ENCODE measurements around the gene NHLRC2.
"Not testable (repeated sequence)": the region's sequence is repeated elsewhere in the genome, so short reads cannot be mapped to it uniquely, and the experiment has no call there.

The NHLRC2 gene

GRCh38 chr10:113820507-113820906 is 34.0 kb upstream of the NHLRC2 start:
- H3K27me3 ChIP-seq (ENCODE audit: control insufficient read depth, insufficient read depth, low read length) = no peaks in the 10 kb centered on the region
- no peak overlapping the region for H2AFZ ChIP-seq
- H3K27ac ChIP-seq = no peak overlapping the region
- H3K4me2 ChIP-seq (ENCODE audit: low read length) = no peak overlapping the region
- no peaks in the 10 kb centered on the region for H3K36me3 ChIP-seq (ENCODE audit: control insufficient read depth, insufficient read depth, low read length)
- H3K9me3 ChIP-seq (ENCODE audit: control insufficient read depth, low read length) = no peaks in the 10 kb centered on the region
- no peaks in the 10 kb centered on the region for H3K4me1 ChIP-seq
- H3K79me2 ChIP-seq = no peaks in the 10 kb centered on the region
- H3K4me3 ChIP-seq (ENCODE audit: low read depth, low read length) = no peak overlapping the region
- no peak for TF ChIP-seq CTCF (IDR thresholded peaks at IDR 0.05)
- no peak overlapping the region for H3K9ac ChIP-seq

GRCh38 chr10:113821306-113821705 is 33.2 kb upstream of the NHLRC2 start:
- H3K27me3 ChIP-seq (ENCODE audit: control insufficient read depth, insufficient read depth, low read length); H3K9ac ChIP-seq; H3K4me3 ChIP-seq (ENCODE audit: low read depth, low read length); H3K4me2 ChIP-seq (ENCODE audit: low read length); H3K27ac ChIP-seq; H3K4me1 ChIP-seq; H3K79me2 ChIP-seq; H3K36me3 ChIP-seq (ENCODE audit: control insufficient read depth, insufficient read depth, low read length); H3K9me3 ChIP-seq (ENCODE audit: control insufficient read depth, low read length); H2AFZ ChIP-seq: not testable (repeated sequence)

GRCh38 chr10:113822174-113822573 is 32.3 kb upstream of the NHLRC2 start:
- Histone ChIP-seq H3K4me3 (ENCODE audit: low read depth, low read length) (no peak overlapping the region), H3K27me3 (ENCODE audit: control insufficient read depth, insufficient read depth, low read length) (no peaks in the 10 kb centered on the region)
- no peak for TF ChIP-seq CTCF (IDR thresholded peaks at IDR 0.05)

GRCh38 chr10:113823389-113823788 is 31.1 kb upstream of the NHLRC2 start:
- Histone ChIP-seq H3K9me3 (ENCODE audit: control insufficient read depth, low read length) (no peaks in the 10 kb centered on the region), H2AFZ (no peak overlapping the region), H3K4me3 (ENCODE audit: low read depth, low read length) (no peak overlapping the region), H3K27me3 (ENCODE audit: control insufficient read depth, insufficient read depth, low read length) (no peaks in the 10 kb centered on the region), H3K79me2 (no peaks in the 10 kb centered on the region), H3K9ac (no peak overlapping the region), H3K27ac (no peak overlapping the region), H3K4me1 (no peaks in the 10 kb centered on the region), H3K36me3 (ENCODE audit: control insufficient read depth, insufficient read depth, low read length) (no peaks in the 10 kb centered on the region), H3K4me2 (ENCODE audit: low read length) (no peak overlapping the region)
- no peak for TF ChIP-seq CTCF (IDR thresholded peaks at IDR 0.05)

More at GRCh38 chr10:113822174-113822573, 32.3 kb upstream of the NHLRC2 start:
- H3K4me2 ChIP-seq (ENCODE audit: low read length) = no peak overlapping the region
- H3K27ac ChIP-seq = no peak overlapping the region
- H3K9ac ChIP-seq = no peak overlapping the region
- H3K36me3 ChIP-seq (ENCODE audit: control insufficient read depth, insufficient read depth, low read length) = no peaks in the 10 kb centered on the region
- H3K79me2 ChIP-seq = no peaks in the 10 kb centered on the region
- no peak overlapping the region for H2AFZ ChIP-seq
- no peaks in the 10 kb centered on the region for H3K4me1 ChIP-seq
- no peaks in the 10 kb centered on the region for H3K9me3 ChIP-seq (ENCODE audit: control insufficient read depth, low read length)

GRCh38 chr10:113825791-113826190 is 28.7 kb upstream of the NHLRC2 start:
- no peak overlapping the region for H3K4me3 ChIP-seq (ENCODE audit: low read depth, low read length)

GRCh38 chr10:113828567-113828966 is 25.9 kb upstream of the NHLRC2 start:
- not testable (repeated sequence) for H3K79me2 ChIP-seq; H2AFZ ChIP-seq; H3K27ac ChIP-seq; H3K4me2 ChIP-seq (ENCODE audit: low read length); H3K27me3 ChIP-seq (ENCODE audit: control insufficient read depth, insufficient read depth, low read length); H3K36me3 ChIP-seq (ENCODE audit: control insufficient read depth, insufficient read depth, low read length); H3K9me3 ChIP-seq (ENCODE audit: control insufficient read depth, low read length); H3K4me1 ChIP-seq; H3K9ac ChIP-seq; H3K4me3 ChIP-seq (ENCODE audit: low read depth, low read length)

More at GRCh38 chr10:113825791-113826190, 28.7 kb upstream of the NHLRC2 start:
- no peaks in the 10 kb centered on the region for H3K36me3 ChIP-seq (ENCODE audit: control insufficient read depth, insufficient read depth, low read length)
- H3K27ac ChIP-seq = no peak overlapping the region
- TF ChIP-seq CTCF (IDR thresholded peaks at IDR 0.05) = no peak
- H3K79me2 ChIP-seq = no peaks in the 10 kb centered on the region
- H3K9ac ChIP-seq = no peak overlapping the region
- H3K27me3 ChIP-seq (ENCODE audit: control insufficient read depth, insufficient read depth, low read length) = no peaks in the 10 kb centered on the region
- H3K9me3 ChIP-seq (ENCODE audit: control insufficient read depth, low read length) = no peaks in the 10 kb centered on the region
- no peaks in the 10 kb centered on the region for H3K4me1 ChIP-seq
- H2AFZ ChIP-seq = no peak overlapping the region
- H3K4me2 ChIP-seq (ENCODE audit: low read length) = no peak overlapping the region
